NCI-H2107 (cell line): Measurements from ENCODE around the gene CERS6.
"Not testable (repeated sequence)": the region's sequence is repeated elsewhere in the genome, so short reads cannot be mapped to it uniquely, and the experiment has no call there.

ENCODE experiments used
- DNase-seq: peaks from one replicate; lab custom pipeline; 2025; lab: John Stamatoyannopoulos, UW

CERS6 gene

DNA sequence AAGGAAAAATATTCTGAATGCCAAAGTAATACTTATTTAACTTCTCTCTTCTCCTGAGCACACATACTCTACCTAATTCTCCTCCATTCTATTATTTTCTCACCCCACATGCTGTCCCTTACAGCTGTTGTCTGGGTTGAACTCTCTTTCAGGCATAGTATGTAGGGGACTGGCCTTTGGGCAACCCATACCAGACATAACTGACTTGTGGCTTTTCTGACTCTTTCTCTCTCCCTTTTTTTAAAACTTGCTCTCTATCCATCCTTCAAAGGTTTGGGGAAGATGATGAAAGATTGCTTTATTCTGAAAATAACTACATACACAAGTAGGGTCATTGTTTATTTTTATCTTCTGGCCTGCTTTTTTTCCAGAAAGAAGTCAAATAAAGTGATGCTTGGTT lies 276.4 kb downstream of the CERS6 start:
- DNase-seq, result no peak

- no peak for DNase-seq
These were observed 278.2 kb downstream of the CERS6 start for GRCh38 chr2:168734199-168734760.

DNA sequence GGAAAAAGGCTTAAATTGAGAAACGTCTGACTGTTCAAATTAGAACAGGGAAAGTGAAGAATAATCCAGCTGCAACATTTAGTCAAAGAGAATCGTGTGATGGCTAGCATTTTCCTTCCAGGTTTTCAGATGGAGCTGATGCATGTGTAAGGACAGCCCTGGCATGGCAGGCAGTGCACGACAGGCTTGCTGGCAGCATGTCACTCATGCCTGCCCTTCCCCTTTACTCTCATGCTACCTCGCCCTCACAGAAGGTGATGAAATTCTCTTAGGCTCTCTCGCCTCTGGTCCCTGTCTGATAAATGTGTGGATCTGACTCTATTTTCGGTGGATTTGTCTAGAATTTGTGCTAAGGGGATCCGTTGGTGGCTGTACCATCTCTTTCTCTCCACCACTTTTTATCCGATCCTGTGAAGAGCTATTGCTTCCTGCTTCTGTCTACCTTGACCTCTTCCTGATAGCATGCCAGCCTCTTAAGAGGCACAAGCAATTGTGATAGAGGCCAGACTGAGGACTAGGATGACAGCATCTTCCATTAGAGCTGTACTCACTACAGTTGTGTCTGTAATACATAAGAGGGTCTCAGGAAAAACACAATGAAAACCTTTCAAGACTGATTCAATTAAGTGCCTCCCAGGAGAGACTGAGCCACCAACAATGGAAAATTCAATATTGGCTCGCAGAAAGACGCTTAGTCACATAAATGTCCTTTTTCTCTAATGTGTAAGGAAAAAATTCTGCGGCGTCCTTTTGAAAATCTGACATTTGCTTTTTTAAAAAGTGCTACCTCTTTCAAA lies 280.8 kb downstream of the CERS6 start:
- no peak for DNase-seq

DNA sequence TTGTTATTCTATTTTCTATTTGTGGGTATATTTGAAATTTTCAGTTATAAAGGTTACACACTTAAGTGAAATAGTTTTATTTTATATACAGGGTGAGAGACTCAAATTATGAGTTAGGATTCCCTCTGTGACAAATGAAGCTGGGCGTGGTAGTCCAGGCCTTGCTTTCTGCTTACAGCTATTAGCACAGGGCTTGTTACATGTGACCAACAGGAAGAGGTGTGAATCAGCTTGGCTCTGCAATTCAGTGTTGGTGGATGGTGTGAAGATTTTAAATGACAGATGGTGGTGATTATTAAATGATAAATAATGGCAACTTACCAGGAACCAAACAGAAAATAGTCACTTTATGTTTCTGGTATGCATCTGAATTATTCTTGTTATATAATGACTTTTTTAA lies 282.0 kb downstream of the CERS6 start:
- no peak for DNase-seq

- no peak for DNase-seq
These were observed 284.3 kb downstream of the CERS6 start for GRCh38 chr2:168740360-168740759.

- DNase-seq, result no peak
These were observed 284.7 kb downstream of the CERS6 start for GRCh38 chr2:168740788-168741187.

DNA sequence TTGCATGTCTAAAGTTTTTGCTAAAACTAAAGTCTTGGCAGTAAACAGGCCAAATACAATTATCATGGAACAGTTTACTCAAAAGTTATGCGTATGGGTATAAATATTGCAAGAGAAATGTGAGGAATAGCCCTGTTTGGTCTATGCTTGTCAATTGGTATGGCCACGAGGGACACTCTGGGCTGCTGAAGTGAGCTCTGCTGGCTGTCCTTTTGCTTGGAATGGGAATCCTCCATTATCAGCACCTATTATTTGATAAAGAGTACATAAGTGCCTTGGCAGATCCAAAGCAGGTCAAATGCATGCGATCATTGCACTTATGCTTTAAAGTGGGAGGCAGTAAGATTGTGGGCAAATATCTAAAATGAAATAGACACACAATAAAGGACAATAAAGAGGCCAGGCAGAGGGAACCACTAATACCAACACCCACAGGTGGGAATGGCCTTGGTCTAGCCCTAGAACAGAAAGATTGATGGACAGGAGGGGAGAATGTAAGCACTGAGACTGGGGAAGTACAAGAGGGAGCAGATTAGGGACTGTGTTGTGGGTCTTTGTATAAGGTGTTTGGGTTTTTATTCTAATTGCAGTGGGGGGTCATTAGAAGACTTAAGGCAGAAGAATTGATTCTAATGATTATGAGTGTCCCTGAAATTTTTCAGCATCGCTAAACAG lies 286.3 kb downstream of the CERS6 start:
- DNase-seq, result no peak

GRCh38 chr2:168744844-168745243 lies 288.8 kb downstream of the CERS6 start:
- no peak for DNase-seq

DNA sequence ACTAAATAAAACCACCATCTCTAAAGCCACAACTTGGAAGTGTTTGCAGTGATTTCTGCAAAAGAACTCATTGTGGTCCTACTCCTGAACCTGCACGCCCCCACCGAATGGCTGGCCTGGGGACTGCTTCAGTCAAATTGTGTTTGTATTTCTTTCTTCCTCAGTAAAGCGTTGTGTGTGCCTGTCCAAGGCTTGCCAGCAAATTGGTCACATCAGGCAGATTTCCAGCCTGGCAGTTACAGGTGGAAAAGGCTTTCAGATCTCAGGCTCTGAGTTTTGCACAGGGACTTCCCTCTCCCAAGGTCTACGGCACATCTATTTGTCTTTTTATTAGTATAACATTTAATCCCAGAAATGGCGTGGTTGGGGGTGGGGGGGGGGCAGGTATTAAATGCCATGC lies 292.4 kb downstream of the CERS6 start:
- no peak for DNase-seq

DNA sequence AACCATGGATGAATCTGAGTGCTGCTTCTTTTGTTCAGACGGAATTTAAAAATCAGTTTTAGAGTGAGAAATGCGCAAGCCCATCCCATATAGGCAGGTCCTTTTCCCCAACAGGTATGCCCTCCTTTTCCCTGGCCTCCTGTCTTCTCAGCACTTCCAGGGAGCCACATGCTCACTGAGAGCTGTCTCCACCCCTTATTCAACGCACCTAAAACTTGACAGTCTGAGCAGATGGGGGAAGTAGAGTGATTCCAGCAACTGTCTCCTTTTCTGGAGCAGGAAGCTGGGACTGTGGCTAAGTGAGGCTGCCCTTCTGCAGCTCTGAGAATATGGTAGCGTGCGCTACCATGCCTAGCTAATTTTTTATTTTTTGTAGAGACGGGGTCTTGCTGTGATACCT lies 293.2 kb downstream of the CERS6 start:
- DNase-seq, result no peak

GRCh38 chr2:168751104-168751740 lies 295.1 kb downstream of the CERS6 start:
- DNase-seq, result no peak

- no peak for DNase-seq
These were observed 296.3 kb downstream of the CERS6 start for GRCh38 chr2:168752361-168752760.

DNA sequence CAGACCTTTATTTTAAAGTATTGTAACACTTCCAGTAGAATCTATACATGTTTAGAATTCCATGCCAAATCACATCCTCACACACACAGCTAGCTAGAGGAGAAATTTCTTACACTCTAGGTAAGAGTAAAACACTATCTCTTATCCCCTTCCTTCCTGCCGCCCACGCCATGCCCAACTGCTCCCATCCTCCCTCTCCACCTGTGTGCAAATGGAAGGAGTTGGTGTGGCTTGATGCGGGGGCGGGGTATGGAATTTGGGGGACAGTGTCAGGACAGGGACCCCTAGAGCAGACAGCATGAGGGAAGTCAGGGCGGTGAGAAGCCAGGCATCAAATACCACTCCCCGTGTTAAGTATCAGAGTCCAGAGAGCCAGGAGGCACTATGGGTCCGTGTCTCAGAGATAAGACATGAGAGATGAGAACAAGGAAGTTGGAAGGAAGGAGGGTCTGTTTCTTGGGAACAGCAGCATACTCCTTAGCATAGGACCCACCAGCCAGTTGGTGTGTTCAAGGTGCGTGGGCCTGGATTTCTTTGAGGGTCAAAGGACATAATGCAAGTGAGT lies 297.8 kb downstream of the CERS6 start:
- no peak for DNase-seq

GRCh38 chr2:168757223-168757622 lies 301.2 kb downstream of the CERS6 start:
- no peak for DNase-seq

- peak; percentile 11 for DNase-seq
These were observed 303.1 kb downstream of the CERS6 start for GRCh38 chr2:168758970-168759820.

DNA sequence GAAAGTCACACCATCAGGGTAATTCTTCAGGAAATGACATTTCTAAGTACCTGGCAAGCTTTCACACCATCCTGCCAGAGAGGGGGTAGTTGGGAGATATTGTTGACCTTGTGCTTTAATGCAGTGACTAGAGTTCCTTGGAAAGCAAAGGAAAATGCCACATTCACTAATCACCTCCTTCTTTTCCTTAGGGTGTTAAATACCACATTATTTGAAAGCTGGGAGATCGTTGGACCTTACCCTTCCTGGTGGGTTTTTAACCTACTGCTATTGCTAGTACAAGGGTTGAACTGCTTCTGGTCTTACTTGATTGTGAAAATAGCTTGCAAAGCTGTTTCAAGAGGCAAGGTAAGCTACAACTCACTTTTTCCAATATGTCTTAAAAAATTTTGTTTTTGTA lies 309.3 kb downstream of the CERS6 start:
- no peak for DNase-seq

GRCh38 chr2:168766600-168766999 lies 310.5 kb downstream of the CERS6 start:
- DNase-seq, result no peak

- no peak for DNase-seq
These were observed 311.2 kb downstream of the CERS6 start for GRCh38 chr2:168767258-168767657.

GRCh38 chr2:168768357-168768756 lies 312.3 kb downstream of the CERS6 start:
- not testable (repeated sequence) for DNase-seq

DNA sequence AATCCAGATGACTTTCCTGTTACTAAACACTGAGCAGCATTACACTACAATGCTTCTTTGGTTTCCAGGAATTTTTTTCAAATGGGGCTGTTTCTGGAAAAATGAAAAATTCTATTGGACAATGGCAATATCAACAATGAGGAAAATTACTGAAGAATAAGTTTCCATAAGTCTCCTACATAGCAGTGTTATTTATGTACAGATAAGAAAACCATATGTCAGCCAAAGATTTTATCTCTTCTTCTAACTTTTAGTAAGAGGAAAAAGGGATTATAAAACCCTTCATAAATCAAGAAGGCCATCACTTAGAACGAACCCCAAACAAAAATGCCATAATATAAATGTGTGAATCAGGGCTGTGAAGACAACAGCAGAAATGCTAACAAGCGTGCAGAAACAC lies 314.7 kb downstream of the CERS6 start:
- no peak for DNase-seq

- no peak for DNase-seq
These were observed 316.6 kb downstream of the CERS6 start for GRCh38 chr2:168772704-168773103.

- DNase-seq, result no peak
These were observed 317.1 kb downstream of the CERS6 start for GRCh38 chr2:168773128-168773527.
